ENCODE results near the gene DCUN1D5. TPM values are rescaled to one million over a fixed set of nuclear protein-coding genes. Genes with fewer than 3 reads are reported as not detected.

The DCUN1D5 gene
- total and polyA plus RNA-seq, 9 of the 15 experiments (the other 6 are each of a cell fraction or from before 2014, with no cell fraction given) = 38.4 to 242 (median 115) TPM

- Histone ChIP-seq H3K9ac (ENCODE audit: insufficient read depth in 1 of 2, low read depth in 2 of 2, low read length in 2 of 2) (no peak overlapping the region), H3K27me3 (ENCODE audit: control insufficient read depth in 2 of 2, insufficient read depth in 2 of 2, low read length in 2 of 2) (no peaks in the 10 kb centered on the region), H2AFZ (ENCODE audit: low read depth, low read length) (peak overlapping the region; percentile 61), H3K79me2 (ENCODE audit: control insufficient read depth, insufficient read depth, low read length) (no peaks in the 10 kb centered on the region), H3K9me1 (ENCODE audit: control insufficient read depth, insufficient read depth, low read length) (no peaks in the 10 kb centered on the region), H4K20me1 (replicated peaks; ENCODE audit: control insufficient read depth, insufficient read depth, low read length) (no peaks in the 10 kb centered on the region), H3K36me3 (ENCODE audit: control insufficient read depth, insufficient read depth, low read length) (no peaks in the 10 kb centered on the region), H3K4me1 (replicated peaks in 1 of 2; ENCODE audit: control insufficient read depth in 2 of 2, insufficient read depth in 2 of 2, low read length in 2 of 2) (no peaks in the 10 kb centered on the region), H3K27ac (ENCODE audit: extremely low read depth, low read depth, low read length) (no peak overlapping the region; the same call in 2 of the 3 replicates), H3K9me3 (replicated peaks; ENCODE audit: control insufficient read depth, insufficient read depth, low read depth, low read length) (no peaks in the 10 kb centered on the region), H3K4me2 (ENCODE audit: insufficient read depth, low read length) (no peak overlapping the region), H3K4me3 (no peak overlapping the region)
- CTCF ChIA-PET (ENCODE audit: low intra/inter-chr PET ratio) = no interaction called here
- 6% methylated on average over 4 of the region's 4 CpGs for WGBS (ENCODE audit: insufficient coverage, low coverage, missing lambda C conversion rate)
- no TSS peak for BruUV-seq (replicated peaks)
- ATAC-seq (peak; percentile 93), DNase-seq (ENCODE audit: extremely low read depth in 1 of 4, low spot score in 3 of 4) (peak; percentile 36 to 72 (median 44)), FAIRE-seq (peak; percentile 81)
- intact Hi-C loops (cut with micrococcal nuclease) (loop anchor here (5.0 to 10.0 kb wide), 4 partner anchors 156 to 569 kb away; no protein-coding TSS in a partner anchor), in situ Hi-C loops (cut with MboI) (no loop called here)
- POLR2A ChIA-PET = no interaction called here
- TF ChIP-seq DDX20 (tag; IDR thresholded peaks at IDR 0.05; ENCODE audit: low read depth) (no peak), STAT5A (IDR thresholded peaks at IDR 0.05; ENCODE audit: borderline replicate concordance, low read length) (no peak), ATF7 (IDR thresholded peaks at IDR 0.05) (peak; percentile 59; the same call in 1 of the 2 replicates), CEBPG (CRISPR knock-in tag; IDR thresholded peaks at IDR 0.05) (no peak), CEBPG (tag; conservative IDR thresholded peaks at IDR 0.05 in 1 of 2, IDR thresholded peaks at IDR 0.05 in 1 of 2) (peak in 1 of 2 experiments; percentile 69; a peak in 2 of 4 replicates), RBM17 (IDR thresholded peaks at IDR 0.05; ENCODE audit: borderline replicate concordance, low read depth, low read length) (no peak), MTF1 (CRISPR knock-in tag; IDR thresholded peaks at IDR 0.05; ENCODE audit: borderline replicate concordance) (no peak), NFATC3 (IDR thresholded peaks at IDR 0.05) (peak; percentile 94), GABPB2 (CRISPR knock-in tag; conservative IDR thresholded peaks at IDR 0.05) (no peak), ZBTB26 (CRISPR knock-in tag; IDR thresholded peaks at IDR 0.05) (no peak), REST (IDR thresholded peaks at IDR 0.05; ENCODE audit: borderline replicate concordance) (peak; percentile 41; the same call in 1 of the 2 replicates), REST (CRISPR knock-in tag; IDR thresholded peaks at IDR 0.05; ENCODE audit: low read depth) (no peak)
Measured at GRCh38 chr11:103035791-103036434, 56.0 kb downstream of the DCUN1D5 start.
